Measurements from ENCODE around the gene OCA2. TPM values are rescaled to one million over a fixed set of nuclear protein-coding genes. Genes with fewer than 3 reads are reported as not detected.

Gene OCA2
- total RNA-seq, 1 experiment from 2014 or later: 0.31 TPM

DNA sequence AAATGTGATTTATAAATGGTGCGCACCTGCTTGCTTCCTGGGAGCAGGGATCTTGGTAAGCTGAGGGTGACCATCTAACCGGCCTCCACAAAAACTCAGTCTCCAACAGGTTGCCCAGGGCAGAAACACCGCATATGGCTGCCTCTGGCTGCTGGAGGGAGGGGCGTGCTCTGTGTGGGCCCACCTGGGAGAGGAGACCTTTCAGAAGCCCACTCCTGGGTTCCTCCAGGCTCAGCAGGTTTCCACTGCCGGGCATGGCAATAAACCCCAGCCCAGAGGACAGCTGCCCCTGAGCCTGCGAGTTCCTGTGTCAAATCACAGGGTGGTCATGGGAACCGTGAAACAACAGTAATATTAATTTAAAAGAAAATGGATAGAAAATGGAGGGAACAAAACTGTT, 85.6 kb downstream of the OCA2 start:
- no peak overlapping the region for H3K27ac ChIP-seq (ENCODE audit: insufficient read length, low read depth, low read length)
- H3K9ac ChIP-seq (ENCODE audit: extremely low read depth, insufficient read length, low read length): no peak overlapping the region
- no peaks in the 10 kb centered on the region for H3K23me2 ChIP-seq (ENCODE audit: insufficient read length, low read depth, low read length, poor library complexity, severe bottlenecking)
- Mint-ChIP-seq H3K27me3 (ENCODE audit: low read depth) (no peaks in the 10 kb centered on the region), H3K4me3 (no peak overlapping the region), H3K9me3 (peaks cover 6% of the 10 kb centered on the region in 2 experiments; a peak in 3 of 5 replicates), H3K36me3 (ENCODE audit: insufficient read depth in 1 of 3, low read depth in 3 of 3) (0 out of 7 replicates have a peak, but pooled peaks cover 0 to 5% (median 0%) of the 10 kb centered on the region in 3 experiments), H3K4me1 (peaks cover 0 to 2% of the 10 kb centered on the region in 2 experiments; a peak in 2 of 4 replicates), H3K27ac (no peak overlapping the region)
- no peak overlapping the region for H3K23ac ChIP-seq (ENCODE audit: insufficient read length, low read depth, low read length)
- no peaks in the 10 kb centered on the region for H4K20me1 ChIP-seq (ENCODE audit: control insufficient read depth, insufficient read depth, insufficient read length)
- no peak overlapping the region for H2AFZ ChIP-seq (ENCODE audit: low read length)
- H3K79me1 ChIP-seq (ENCODE audit: insufficient read depth, low read depth, low read length, poor library complexity, severe bottlenecking): no peaks in the 10 kb centered on the region
- no peak overlapping the region for H3K4ac ChIP-seq (ENCODE audit: low read depth, low read length)
- no peak overlapping the region for H3K14ac ChIP-seq (ENCODE audit: insufficient read depth, low read length)
- no peak overlapping the region for H4K5ac ChIP-seq (ENCODE audit: insufficient read length, low read depth, low read length)
- no peak overlapping the region for H2BK12ac ChIP-seq (ENCODE audit: insufficient read length, low read depth, low read length)
- H3K79me2 ChIP-seq (ENCODE audit: insufficient read depth, low read length): no peaks in the 10 kb centered on the region
- H3K27me3 ChIP-seq (ENCODE audit: insufficient read depth, low read length): no peaks in the 10 kb centered on the region
- no CpG with 5 or more reads among the region's 7 CpGs for WGBS (ENCODE audit: extremely low coverage, insufficient read length, low lambda C conversion rate)
- H3K4me1 ChIP-seq (ENCODE audit: insufficient read depth, low read length): no peaks in the 10 kb centered on the region
- TF ChIP-seq, protein P1, sequence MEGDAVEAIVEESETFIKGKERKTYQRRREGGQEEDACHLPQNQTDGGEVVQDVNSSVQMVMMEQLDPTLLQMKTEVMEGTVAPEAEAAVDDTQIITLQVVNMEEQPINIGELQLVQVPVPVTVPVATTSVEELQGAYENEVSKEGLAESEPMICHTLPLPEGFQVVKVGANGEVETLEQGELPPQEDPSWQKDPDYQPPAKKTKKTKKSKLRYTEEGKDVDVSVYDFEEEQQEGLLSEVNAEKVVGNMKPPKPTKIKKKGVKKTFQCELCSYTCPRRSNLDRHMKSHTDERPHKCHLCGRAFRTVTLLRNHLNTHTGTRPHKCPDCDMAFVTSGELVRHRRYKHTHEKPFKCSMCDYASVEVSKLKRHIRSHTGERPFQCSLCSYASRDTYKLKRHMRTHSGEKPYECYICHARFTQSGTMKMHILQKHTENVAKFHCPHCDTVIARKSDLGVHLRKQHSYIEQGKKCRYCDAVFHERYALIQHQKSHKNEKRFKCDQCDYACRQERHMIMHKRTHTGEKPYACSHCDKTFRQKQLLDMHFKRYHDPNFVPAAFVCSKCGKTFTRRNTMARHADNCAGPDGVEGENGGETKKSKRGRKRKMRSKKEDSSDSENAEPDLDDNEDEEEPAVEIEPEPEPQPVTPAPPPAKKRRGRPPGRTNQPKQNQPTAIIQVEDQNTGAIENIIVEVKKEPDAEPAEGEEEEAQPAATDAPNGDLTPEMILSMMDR (conservative IDR thresholded peaks at IDR 0.05): no peak
- H3K9me3 ChIP-seq (ENCODE audit: control insufficient read depth, low read depth, low read length): no peaks in the 10 kb centered on the region
- no peak overlapping the region for H3K4me2 ChIP-seq (ENCODE audit: insufficient read depth, insufficient read length, low read length)
- H3K56ac ChIP-seq (ENCODE audit: insufficient read length, low read depth, low read length): no peak overlapping the region
- no peak overlapping the region for H3T11ph ChIP-seq (ENCODE audit: low read length)
- H3K18ac ChIP-seq (ENCODE audit: insufficient read length, low read depth, low read length): no peak overlapping the region
- no peak for DNase-seq
- no peak overlapping the region for H4K8ac ChIP-seq (replicated peaks; ENCODE audit: insufficient read length, low read depth, low read length)
- H4K91ac ChIP-seq (ENCODE audit: insufficient read length, low read depth, low read length): no peak overlapping the region
- H2BK120ac ChIP-seq (ENCODE audit: low read depth, low read length, poor library complexity, severe bottlenecking): no peak overlapping the region
- no peak overlapping the region for H2AK5ac ChIP-seq (ENCODE audit: insufficient read length, low read length)
- H2BK15ac ChIP-seq (ENCODE audit: low read depth, low read length): no peak overlapping the region
- no peak overlapping the region for H2BK20ac ChIP-seq (ENCODE audit: low read depth, low read length, poor library complexity, severe bottlenecking)
- no peak overlapping the region for H2BK5ac ChIP-seq (ENCODE audit: insufficient read length, low read length)

Data from H9 (cell line).